GM12874 (cell line): ENCODE measurements around the gene HACE1.

ENCODE experiments used
- TF ChIP-seq, protein P1 (sequence below): IDR thresholded peaks from 2 replicates; pipeline ENCODE4 v1.5.1; 2011; ENCODE audit warnings: low read depth, mild to moderate bottlenecking, control low read depth, low read length, moderate library complexity; ENCODE audit not compliant: insufficient read depth

The HACE1 gene

DNA sequence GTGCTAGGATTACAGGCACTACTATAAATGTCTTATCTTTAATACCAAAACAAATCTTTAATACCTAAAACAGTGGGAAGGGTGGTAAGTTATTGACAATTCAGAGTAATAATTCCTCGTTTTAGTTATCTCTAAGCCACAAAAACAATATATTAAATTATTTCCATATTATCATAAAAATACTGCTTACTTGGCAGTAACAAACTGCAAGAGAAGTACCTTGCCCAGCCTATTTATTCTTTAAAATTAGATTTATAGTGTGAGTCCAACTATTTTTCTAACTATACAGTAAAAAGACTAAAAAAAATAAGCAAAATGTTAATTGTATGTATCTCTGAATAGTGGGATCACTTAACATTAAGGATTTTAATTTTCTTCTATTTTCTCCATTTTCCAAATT, 123.2 kb downstream of the HACE1 start:
- TF ChIP-seq, protein P1, sequence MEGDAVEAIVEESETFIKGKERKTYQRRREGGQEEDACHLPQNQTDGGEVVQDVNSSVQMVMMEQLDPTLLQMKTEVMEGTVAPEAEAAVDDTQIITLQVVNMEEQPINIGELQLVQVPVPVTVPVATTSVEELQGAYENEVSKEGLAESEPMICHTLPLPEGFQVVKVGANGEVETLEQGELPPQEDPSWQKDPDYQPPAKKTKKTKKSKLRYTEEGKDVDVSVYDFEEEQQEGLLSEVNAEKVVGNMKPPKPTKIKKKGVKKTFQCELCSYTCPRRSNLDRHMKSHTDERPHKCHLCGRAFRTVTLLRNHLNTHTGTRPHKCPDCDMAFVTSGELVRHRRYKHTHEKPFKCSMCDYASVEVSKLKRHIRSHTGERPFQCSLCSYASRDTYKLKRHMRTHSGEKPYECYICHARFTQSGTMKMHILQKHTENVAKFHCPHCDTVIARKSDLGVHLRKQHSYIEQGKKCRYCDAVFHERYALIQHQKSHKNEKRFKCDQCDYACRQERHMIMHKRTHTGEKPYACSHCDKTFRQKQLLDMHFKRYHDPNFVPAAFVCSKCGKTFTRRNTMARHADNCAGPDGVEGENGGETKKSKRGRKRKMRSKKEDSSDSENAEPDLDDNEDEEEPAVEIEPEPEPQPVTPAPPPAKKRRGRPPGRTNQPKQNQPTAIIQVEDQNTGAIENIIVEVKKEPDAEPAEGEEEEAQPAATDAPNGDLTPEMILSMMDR: no peak

DNA sequence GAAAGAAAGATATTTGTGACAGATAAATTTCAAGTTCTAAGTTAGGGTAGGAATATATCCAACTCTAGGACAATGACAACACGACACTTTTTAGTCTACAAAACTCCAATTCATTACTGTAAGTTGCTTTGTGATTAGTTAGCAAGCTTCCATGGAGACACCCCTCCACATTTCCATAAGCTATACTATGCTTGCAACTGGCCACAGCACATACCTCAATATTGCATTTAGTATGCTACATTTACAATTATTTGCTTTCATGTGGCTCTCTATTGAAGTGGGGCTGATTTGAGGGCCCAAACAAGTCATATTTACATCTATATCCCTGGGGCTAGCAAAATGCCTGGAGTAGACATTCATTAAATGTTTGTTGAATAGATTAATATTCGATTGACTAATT, 129.3 kb downstream of the HACE1 start:
- TF ChIP-seq, protein P1: no peak

DNA sequence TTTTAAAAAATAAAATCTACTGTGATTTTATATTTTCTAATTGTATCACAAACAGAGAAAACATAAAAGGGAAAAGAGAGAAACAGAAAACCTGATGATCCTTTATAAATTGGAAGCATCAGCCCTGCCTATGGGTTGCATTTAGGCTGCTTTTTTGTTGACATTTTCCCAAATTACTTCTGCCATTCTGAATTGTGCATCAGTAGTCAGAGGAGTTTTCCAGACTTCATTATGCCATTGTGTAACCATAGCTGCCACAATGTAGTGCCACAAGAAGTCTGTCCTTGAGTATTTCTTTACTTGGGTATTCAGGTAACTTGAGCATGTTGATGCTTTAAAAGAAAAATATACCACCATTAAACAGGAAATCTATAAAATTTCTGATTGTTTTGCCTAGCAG, 130.3 kb downstream of the HACE1 start:
- TF ChIP-seq, protein P1: no peak

DNA sequence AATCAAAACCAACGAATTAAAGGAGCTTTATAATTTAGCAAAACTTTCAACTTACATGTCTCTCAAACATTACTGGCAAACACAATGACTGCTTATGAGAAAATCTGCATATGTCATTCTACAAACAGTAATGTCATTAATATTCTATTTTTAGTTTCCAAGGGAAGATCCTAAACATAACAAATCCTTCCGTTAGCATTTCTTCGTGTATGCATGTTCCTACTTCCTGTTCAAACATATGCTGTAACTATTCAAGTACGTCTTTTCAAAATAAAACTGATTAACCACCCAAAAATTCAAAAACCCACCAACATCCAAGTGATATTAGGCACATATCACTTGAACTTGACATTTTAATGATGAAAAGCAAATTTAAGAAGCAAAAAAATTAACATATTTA, 131.3 kb downstream of the HACE1 start:
- TF ChIP-seq, protein P1: no peak

DNA sequence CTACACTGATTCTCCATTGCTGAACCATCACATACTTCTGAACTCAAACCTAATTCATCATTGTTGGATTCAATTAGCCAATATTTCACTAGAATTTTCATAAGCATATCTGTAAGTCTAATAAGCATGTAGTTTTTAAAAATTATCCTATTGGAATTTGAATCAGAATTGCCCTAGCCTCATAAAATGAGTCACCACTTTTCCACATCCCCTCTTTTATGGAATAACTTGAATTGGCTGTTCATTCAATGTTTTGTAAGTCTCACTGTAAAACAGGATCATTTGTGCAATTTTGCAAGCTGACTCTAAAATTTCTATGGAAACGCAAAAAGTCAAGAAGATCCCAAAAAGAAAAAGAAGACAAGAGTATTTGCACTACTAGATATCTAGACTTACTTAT, 141.0 kb downstream of the HACE1 start:
- TF ChIP-seq, protein P1: no peak

DNA sequence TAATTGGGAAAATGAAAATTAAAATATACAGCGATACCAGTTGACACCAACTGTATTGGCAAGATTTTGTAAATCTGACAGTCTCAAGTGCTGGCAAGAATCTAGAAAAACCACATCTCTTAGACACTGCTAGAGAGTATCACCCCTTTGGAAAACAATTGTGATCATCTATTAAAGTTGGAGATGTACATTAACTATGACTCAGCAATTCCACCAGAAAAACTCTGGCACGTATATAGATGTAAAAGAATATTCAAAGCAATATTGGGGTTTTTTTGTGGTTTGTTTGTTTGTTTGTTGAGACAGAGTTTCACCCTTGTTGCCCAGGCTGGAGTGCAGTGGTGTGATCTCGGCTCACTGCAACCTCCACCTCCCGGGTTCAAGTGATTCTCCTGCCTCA, 142.9 kb downstream of the HACE1 start:
- TF ChIP-seq, protein P1: no peak

DNA sequence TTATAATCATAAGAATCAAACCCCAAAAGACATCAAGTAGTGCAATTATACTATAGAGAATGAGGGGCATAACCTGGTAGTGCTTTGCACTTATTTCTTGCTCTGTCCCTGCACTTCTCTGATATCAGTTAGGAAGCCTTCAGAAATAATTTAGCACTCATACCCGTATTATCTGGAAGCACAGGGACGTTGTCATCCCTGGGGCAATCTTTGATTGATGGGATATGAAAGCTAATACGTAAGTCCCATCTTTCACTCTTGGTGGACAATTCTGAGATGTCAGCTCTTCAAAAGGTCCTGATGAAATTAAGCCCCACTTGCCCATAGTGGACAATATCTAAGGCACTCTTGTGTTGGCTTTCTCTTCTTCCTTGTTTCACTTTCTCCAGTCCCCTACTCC, 144.9 kb downstream of the HACE1 start:
- TF ChIP-seq, protein P1: no peak

DNA sequence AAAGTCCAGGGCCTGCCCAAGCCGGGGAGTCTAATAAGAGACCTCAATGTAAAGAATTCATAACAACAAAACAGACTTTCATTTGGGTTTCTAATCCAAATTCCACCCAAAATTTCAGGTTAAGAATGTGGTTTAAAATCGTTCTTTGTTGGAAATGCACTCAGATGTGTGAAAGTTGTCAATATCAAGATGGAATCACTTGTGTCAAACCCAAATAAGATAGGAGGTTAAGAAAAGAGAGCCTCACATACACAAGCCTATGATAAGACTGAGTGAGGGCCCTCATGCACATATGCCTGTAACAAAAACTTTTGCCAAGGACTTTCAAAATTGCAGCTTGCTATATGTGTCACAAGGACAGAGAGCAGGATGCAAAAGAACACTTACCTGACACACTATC, 145.7 kb downstream of the HACE1 start:
- TF ChIP-seq, protein P1: no peak
